ENCODE results near the gene PTPRJ.

Gene PTPRJ

GRCh38 chr11:48055292-48056132 lies 75.2 kb downstream of the PTPRJ start:
- H3K4me3 ChIP-seq (ENCODE audit: low read depth, low read length) = no peak overlapping the region
- TF ChIP-seq, protein P1, sequence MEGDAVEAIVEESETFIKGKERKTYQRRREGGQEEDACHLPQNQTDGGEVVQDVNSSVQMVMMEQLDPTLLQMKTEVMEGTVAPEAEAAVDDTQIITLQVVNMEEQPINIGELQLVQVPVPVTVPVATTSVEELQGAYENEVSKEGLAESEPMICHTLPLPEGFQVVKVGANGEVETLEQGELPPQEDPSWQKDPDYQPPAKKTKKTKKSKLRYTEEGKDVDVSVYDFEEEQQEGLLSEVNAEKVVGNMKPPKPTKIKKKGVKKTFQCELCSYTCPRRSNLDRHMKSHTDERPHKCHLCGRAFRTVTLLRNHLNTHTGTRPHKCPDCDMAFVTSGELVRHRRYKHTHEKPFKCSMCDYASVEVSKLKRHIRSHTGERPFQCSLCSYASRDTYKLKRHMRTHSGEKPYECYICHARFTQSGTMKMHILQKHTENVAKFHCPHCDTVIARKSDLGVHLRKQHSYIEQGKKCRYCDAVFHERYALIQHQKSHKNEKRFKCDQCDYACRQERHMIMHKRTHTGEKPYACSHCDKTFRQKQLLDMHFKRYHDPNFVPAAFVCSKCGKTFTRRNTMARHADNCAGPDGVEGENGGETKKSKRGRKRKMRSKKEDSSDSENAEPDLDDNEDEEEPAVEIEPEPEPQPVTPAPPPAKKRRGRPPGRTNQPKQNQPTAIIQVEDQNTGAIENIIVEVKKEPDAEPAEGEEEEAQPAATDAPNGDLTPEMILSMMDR (conservative IDR thresholded peaks at IDR 0.05; ENCODE audit: low read depth, low read length) = no peak
- DNase-seq (ENCODE audit: low read depth) = peak; percentile 68

DNA sequence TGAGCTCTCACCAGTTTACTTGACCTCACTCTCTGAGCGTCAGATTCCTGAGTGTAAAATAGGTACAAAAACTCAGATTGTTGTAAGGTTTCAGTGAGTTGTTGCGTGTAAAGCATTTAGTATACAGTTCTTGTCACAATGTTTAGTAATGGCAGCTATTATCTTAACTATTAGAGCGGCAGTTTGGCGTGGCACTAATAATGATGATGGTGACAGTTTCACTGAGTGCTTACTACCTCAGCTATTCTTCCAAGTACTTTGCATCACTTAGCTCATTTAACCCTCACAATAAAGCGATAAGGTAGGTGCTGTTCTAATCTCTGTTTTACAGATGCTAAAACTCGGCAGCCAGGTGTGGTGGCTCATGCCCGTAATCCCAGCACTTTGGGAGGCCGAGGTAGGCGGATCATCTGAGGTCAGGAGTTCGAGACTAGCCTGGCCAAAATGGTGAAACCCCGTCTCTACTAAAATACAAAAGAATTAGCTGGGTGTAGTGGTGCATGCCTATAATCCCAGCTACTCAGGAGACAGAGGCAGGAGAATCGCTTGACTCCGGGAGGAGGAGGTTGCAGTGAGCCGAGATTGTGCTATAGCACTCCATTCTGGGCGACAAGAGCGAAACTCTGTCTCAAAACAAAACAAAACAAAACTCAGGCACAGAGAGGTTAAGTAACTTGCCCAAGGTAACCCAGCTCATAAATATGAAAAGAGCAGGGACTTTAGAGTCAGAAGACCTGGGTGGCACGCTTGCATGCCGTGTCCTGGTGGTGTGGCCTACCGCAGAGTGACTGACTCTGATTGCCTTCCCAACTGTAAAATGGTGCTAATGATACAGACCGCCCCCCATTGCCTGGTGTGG lies 76.2 kb downstream of the PTPRJ start:
- no peak overlapping the region for H3K4me3 ChIP-seq (ENCODE audit: low read depth, low read length)
- TF ChIP-seq, protein P1 (conservative IDR thresholded peaks at IDR 0.05; ENCODE audit: low read depth, low read length) = no peak
- DNase-seq (ENCODE audit: low read depth) = no peak

DNA sequence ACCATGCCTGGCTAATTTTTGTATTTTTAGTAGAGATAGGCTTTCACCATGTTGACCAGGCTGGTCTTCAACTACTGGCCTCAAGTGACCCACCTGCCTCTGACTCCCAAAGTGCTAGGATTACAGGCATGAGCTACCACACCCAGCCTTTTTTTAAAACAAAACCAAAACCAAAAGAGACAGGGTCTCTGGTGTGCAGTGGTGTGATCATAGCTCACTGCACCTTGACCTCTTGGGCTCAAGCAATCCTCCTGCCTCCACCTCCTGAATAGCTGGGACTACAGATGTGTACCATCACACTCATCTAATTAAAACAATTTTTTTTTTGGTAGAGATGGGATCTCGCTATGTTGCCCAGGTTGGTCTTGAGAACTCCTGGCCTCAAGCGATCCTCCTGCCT lies 77.7 kb downstream of the PTPRJ start:
- no peak for DNase-seq (ENCODE audit: low read depth)
- TF ChIP-seq, protein P1 (conservative IDR thresholded peaks at IDR 0.05; ENCODE audit: low read depth, low read length) = no peak
- H3K4me3 ChIP-seq (ENCODE audit: low read depth, low read length) = no peak overlapping the region

DNA sequence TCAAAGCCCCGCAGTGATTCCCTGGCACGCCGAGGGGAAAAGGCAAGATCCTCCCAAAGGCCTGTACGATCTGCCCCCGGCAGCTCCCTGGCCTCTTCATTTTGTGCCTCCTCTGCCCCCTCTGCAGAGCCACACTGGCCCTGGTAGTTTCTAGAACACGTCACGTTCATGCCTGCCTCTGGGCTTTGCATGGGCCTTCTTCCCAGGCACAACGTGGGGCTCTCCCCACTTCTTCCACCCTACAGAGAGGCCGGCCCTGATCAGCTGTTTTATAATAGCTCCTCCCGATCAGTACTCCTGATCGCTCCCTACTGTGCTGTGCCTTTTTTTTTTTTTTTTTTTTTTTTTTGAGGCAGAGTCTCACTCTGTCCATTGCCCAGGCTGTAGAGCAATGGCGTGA lies 78.4 kb downstream of the PTPRJ start:
- DNase-seq (ENCODE audit: low read depth) = no peak
- TF ChIP-seq, protein P1 (conservative IDR thresholded peaks at IDR 0.05; ENCODE audit: low read depth, low read length) = no peak
- H3K4me3 ChIP-seq (ENCODE audit: low read depth, low read length) = no peak overlapping the region

DNA sequence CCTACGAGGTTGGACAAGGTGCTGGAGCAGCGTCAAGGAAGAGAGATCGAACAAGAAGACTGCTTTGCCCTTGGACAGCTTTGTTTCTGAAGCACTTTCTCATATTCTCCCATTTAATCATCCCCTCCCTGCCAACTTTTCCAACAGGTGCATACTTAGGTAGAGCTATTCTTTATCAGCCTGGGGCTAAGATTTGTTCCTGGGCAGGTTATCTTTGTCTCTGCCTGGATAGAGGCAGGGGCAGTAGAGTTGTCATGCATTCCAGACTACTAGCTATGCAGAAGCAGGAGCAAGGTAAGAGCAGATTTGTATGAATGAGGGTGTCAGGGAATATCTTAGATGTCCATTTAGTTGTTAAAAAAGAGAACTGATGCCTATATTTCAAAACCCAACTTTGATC lies 82.3 kb downstream of the PTPRJ start:
- DNase-seq (ENCODE audit: low read depth) = no peak
- H3K4me3 ChIP-seq (ENCODE audit: low read depth, low read length) = no peak overlapping the region
- TF ChIP-seq, protein P1 (conservative IDR thresholded peaks at IDR 0.05; ENCODE audit: low read depth, low read length) = no peak

DNA sequence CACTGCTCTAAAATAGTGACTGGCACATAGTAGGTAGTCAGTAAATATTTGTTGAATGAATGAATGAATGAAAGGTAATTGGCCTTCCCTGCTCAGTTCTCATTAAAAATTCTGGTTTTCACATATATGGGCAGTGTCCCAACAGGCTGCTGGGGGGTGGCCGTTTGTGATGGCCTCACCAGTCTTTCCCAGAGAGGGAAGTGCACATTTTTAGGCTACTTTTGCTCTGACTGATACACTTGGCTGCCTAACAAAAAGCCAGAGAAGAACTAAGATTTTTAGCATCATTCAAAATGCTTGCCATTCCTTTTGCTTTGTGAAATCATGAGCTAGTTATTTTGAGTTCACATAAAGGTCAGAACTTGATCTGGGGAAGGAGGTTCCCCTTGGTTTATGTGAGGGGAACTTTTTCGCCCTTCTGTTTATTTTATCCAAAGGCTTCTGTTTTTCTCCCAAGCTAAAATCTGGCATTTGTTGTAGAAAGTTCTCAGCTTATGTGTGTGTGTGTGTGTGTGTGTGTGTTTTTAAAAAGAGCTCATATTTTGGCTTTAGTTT lies 83.1 kb downstream of the PTPRJ start:
- H3K4me3 ChIP-seq (ENCODE audit: low read depth, low read length) = no peak overlapping the region
- TF ChIP-seq, protein P1 (conservative IDR thresholded peaks at IDR 0.05; ENCODE audit: low read depth, low read length) = no peak
- DNase-seq (ENCODE audit: low read depth) = peak; percentile 98
